HPDE6-E6E7 (cell line): Measurements from ENCODE around the gene HECA.
"Not testable (repeated sequence)": the region's sequence is repeated elsewhere in the genome, so short reads cannot be mapped to it uniquely, and the experiment has no call there.

Experiments
- DNase-seq: peaks from one replicate; pipeline ENCODE4 v3.0.0; 2011; ENCODE audit warnings: missing footprints; ENCODE audit errors: extremely low spot score

The HECA gene

DNA sequence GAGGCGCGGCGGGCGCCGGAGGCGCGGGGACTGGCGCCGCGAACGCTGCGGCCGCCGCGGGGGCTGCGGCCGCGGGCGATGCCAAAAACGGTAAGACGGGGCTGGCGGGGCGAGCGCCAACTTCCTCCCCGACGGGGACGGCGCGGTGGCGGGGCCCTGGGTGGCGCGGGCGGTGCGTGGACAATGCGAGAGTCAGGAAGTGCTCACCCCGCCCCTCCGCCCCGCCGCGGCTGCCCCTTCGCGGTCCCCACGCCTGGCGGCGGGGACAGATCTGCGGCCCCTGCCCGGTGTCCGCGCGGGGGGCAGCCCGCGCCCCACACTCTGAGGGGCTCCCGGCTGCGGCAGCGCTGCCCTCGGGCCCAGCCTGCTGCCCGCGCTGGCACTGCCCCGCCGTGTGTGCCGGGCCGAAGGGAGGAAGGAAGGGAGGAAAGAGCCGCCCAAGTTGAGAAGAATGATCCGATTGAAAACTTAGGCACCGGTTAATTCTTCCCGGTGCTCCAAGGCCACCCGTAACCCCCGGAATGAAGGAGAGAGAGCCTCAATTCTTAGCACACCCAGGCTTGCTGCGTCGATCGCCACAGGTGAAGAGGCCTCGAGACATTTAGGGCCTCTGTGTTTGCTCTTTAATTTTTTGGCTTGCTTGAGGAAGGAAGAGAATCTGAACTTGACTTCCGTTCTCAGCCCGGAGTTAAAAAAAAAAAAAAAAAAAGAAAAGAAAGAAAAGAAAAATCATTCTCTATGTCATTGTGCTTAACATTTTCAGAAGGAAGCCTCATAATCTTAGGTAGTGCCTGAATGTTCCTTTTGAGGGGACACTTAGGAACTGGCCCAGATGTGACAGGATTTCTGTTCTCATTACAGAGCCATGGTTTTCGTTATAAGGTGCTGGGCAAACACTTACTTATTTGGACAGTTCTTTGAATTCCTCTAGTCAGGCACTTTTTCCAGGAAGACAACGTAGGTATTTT, 982 bp downstream of the HECA start:
- DNase-seq = no peak

DNA sequence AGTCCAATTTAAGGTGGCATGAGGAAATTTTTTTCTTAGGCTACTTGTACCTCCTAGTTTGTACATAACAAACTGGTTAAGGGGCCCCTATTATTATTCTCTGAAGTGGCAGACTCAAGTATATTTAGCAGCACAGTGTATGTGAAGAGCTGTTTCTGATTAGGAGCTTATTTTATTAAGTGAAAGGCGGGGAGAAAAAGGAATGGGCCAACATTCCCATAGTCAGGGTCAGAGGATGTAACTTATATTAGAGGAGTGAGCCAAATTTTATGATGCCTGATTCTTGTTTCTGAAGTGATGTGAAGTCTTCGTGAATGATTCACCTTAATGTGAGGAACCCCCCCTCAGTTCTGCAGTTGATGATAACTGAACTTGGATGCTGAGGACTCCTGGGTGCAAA, 2.8 kb downstream of the HECA start:
- no peak for DNase-seq

DNA sequence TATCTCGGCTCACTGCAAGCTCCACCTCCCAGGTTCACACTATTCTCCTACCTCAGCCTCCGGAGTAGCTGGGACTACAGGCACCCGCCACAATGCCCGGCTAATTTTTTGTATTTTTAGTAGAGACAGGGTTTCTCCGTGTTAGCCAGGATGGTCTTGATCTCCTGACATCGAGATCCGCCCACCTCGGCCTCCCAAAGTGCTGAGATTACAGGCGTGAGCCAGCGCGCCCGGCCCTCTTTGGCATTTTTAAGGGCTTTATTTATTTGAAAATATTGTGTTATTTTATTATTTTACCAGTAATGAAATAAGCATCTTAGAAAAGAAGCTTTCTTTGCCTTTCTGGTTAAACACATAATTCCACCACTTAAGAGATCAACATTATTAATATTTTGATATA, 6.0 kb downstream of the HECA start:
- not testable (repeated sequence) for DNase-seq

DNA sequence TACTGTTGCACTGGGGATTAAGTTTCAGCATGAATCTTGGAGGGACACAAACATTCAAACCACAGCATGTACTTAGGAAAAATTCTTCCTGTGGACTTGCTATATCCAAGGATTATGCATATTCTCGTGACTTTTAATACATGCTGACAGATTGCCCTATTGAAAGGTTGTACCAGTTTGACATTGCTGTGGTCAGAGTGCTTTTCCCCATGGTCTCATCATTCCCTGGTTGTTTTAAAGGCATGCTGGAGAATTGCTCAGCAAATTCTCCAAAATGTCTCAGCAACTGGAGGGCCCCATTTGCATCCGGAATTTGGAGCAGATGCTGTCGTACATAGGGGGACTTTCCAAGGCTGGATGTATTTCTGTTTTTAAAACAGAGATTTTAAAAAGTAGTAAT, 7.4 kb downstream of the HECA start:
- no peak for DNase-seq

DNA sequence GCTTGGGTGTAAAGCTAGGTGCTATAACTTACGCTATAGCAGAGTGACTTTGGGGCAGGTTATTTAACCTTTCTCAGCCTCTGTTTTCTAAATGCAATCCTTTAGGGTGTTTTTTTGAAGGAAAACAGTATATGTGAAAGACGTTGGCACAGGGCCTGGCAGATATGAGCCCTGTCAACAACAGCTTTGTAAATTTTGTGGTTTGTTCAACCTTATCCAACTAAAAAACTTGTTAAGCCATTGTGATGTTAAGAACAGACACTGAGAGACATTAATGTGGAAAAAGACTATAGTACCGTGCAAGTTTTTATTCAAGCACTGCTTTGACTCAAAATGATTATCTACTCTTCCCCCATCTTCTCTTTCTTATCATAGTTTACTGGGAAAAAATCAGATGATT, 8.2 kb downstream of the HECA start:
- no peak for DNase-seq

DNA sequence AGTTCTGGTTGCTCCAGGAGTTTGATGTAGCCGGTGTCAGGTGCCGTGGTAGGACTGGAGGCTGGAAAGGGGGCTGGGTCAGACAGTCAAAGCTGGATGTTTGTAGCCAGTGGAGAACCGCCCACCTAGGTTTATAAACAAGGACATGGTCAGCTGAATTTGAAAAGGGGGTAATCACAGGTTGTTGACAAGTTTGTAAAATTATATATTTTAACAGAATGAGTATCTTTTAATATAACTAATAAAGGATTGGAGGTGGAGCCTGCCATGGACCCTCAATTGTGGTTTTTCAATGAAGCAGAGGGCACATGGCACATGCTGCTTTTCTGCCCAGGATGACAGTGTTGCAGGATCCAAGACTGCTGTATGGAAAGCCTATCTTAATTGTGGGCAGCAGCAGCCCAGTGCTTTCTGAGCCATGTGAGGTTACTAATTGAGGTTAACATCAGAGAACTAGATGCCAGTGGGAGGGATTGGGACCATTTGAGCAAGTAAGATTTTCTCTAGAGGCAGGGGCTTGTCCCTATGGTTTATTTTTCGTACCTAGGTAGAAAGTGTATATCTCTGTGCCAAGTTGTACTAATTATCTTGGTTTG, 9.7 kb downstream of the HECA start:
- no peak for DNase-seq

DNA sequence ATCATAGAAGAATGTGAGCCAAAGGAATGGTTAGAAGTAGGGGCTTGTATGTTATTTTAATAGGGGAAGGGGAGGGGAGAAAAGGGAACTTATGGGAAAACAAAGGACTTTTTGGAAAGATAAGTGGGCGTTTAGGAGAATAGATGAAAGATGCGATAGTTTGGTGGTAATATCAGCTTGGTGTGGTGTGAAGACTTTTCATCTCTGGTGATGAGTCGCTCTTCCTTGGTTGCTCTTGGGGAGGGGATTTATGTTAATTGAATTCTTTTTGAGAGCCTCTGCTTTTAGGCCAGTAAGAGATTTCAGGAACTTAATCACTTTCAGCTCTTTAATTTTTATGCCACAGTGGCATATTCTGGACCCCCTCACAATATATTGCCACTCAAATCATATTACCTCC, 10.8 kb downstream of the HECA start:
- DNase-seq = no peak

DNA sequence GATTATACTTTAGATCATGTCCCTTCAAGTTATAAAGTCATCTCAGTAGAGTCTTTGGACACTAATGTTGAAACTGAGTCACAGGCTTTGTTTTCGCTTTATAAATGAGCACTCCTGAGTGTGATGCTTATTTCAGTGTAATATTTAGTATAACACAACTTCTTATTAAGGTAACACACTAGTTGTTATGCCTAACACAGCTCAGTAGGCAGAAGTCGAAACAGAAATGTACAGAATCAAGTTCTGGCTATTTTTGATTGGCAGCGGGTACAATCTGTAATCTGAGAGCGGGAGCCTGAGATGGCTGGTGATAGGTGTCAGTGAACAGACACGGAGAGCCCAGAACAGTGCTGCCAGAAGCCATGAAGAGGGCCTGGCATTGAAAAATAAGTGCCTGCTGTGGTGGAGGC, 11.4 kb downstream of the HECA start:
- DNase-seq = no peak

DNA sequence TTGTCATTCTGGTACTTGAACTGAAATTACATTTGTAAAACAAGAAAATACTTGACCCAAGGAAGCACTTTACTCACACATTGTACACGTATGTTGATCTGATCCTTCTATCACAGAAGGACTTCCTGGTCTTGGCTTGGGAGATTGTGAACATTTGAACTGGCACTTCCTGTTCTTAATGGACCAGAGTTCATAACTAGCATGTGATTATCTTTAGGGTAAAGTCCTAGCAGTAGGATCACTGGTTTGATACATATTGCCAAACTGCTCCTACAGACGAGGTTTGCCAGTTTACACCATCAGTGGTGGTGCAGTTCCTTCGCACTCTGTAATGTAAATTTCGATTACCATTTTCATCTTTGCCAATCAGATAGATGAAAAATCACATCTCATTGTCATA, 12.7 kb downstream of the HECA start:
- DNase-seq = no peak

DNA sequence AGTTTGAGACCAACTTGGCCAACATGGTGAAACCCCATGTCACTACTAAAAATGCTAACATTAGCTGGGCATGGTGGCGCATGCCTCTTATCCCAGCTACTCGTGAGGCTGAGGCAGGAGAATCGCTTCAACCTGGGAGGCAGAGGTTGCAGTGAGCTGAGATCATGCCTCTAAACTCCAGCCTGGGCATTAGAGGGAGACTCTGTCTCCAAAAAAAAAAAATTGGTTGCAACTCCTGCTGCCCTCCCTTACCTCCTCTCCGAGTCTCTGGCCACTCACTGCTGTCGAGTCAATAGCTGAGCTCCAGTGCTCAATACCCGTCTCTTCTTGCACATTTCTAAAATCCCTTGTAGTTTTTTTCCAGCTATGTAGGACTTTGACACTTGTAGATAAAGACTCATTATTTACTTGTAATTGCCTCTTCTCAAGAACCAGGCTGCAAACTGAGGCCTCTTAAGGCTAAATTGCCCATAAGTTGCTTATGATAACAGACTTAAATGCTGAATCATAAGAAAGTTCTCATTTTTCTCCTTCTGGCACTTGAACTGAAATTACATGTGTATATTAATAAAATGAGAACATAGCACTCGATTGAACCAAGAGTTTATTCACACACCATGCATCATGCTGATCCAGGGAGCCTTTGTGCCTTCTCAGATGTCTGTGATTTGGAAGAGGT, 13.8 kb downstream of the HECA start:
- no peak for DNase-seq

DNA sequence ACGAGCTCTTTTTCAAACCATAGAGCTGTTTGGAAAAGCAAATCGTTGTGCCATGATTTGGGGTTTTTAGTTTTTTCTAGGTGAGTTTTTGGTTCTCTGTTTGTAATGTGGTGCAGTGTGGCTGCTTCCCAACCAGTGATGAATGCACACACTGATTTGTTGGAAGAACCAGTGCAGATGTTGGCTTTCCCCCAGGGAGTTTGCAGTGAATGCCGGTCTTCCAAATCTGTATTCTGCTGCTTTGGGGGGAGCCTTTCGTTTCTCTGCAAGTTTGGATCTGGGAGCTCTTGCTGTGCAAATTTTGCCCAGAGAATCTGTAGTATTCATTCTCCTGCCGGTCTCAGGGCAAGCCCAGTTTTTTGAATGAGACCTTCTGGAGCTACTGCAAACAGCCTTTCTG, 14.5 kb downstream of the HECA start:
- no peak for DNase-seq

DNA sequence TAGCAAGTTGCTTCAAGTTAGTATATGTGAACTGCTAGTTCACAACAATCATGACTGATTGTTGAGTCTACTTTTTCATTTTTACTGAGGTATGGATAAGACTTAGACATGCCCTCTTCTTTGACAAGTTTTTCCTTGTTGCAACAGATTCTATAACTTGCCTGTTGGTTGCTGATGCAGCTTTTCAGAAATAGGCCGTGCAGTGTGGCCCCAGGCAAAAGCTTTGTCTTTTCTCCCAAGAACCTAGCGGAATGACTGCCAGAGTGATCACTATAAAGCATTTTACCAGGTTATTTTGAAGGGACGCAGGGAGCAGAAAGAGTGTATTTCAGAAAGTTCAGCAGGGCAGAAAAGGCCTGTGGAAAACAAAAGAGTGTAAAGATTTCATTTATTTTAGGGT, 16.0 kb downstream of the HECA start:
- DNase-seq = no peak

DNA sequence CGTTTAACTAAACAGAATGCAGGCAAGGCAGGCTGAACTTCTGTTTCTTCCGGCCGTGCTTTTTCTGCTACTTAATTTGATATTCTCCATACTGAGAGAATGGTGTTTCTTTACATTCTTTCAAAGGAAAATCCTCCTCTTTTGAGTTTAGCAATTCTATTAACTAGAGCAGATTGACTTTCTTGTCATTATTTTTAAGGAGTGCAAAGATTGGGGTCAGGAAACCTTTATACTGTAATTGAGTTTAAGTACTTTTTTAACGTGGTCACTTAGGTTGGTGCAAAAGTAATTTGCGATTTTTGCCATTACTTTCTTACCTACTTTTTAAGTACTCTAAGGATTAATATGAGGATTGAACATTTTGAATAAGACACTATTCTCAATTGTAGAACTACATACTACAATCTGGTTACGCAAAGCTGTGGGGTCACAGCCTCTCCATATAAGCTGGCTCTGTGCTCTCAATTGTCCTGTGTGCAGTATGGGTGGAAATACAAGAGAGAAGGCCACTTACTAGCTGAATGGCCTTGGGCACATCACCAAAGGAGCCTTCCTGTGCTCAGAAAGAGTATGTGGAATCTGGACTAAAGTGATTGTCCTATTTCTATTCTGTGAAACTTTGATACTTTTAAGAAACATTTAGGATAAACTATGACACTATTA, 16.7 kb downstream of the HECA start:
- no peak for DNase-seq

DNA sequence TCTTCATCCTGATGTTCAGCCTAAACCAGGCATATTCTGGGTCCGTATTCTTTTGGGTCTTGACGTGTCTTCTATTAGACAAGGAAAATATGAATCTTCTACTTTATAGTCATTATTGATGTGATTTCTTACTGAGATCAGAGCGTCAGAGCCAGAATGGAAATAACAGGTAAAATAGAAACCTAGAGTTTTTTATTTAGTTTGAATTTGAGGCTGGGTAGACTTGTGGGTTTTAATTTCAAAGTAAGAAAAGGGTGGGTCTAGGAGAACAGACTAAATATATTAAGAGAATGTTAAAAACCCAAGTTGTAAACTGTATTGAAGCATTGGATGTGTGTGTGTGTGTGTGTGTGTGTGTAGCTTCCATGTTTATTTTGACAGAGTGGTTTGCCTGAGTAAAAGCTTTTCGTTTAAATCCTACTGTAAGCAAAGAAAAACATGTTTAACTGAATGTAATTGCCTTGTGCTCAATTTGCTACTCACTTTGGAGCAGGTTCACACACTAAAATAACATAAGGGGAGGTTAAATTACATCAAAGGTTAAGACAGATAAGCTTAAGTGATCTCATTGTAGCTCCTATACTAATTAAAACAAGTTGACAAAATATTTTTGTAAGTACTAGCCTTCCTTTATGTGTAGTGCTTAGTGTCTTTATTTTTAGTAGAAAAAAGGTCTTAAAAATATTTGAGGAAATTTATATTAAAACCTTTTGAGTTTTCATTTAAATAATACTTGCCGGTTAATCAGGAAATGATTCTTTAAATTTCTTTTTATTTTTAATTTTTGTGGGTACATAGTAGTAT, 17.4 kb downstream of the HECA start:
- no peak for DNase-seq

DNA sequence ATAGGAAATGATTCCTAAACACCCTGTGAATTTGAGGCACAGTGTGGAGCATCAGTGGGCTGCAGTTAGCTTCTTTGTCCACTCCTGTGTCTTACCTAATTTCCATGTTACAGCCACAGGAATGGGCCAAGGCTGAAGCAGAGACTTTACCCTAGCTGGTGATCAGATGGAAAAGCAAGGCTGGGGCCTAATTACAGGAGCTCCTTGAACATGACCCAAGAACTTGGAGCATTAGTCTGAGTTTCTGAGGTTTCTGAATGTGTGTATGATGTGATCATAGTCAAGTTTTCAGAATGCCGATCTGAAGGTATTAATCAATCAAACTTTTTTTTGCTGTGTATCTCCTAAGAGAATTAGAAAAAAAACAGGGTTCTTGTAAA, 18.0 kb downstream of the HECA start:
- DNase-seq = no peak

DNA sequence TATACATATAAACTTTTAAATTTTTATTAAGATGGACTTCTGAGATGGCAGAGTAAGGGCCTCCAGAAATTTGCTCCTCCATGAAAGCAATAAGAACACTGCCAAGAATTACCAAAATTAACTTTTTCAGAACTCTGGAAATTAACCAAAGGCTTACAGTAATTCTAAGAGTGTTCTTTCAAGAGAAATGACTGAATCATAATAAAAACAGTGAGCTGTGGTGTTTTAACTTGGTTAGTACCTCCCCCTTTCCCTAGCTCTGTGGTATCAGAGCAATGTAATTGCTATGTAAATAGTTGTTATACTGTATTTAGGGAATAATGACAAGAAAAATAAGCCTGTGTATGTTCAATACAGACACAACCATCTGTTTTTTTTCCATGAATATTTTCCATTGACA, 19.0 kb downstream of the HECA start:
- DNase-seq = no peak

DNA sequence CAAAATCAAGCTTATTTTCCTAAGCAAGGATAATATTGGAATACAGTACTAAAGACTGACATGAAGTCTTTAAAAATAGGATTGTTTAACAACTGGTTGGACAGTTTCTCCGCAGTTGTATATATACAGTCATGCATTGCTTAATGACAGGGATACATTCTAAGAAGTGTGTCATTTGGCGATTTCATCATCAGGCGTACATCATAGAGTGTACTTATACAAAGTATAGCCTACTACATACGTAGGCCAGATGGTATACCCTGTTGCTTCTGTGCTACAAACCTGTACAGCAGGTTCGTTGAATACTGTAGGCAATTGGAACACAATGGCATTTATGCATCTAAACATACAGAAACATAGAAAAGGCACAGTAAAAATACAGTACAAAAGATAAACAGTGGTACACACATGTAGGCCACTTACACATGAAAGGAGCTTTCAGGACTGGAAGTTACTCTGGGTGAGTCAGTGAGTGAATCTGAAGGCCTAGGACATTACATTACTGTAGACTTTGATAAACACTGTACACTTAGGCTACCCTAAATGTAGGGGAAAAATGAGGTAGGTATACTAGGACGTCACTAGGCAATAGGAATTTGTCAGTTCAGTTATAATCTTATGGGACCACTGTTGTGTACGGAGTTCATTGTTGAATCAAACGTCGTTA, 20.1 kb downstream of the HECA start:
- DNase-seq = no peak

DNA sequence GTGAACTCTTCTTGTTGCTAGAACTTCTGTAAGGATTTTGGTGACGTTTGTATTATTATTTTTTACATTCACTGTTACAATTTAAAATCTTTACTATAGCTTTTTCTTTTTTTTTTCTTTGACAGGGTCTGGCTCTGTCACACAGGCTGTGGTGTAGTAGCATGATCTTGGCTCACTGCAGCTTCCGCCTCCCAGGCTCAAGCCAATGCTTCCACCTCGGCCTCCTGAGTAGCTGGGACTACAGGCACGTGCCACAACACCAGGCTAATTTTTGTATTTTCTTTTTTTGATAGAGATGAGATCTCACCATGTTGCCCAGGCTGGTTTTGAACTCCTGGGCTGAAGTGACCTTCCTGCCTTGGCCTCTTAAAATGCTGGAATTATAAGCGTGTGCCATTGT, 21.2 kb downstream of the HECA start:
- no peak for DNase-seq

DNA sequence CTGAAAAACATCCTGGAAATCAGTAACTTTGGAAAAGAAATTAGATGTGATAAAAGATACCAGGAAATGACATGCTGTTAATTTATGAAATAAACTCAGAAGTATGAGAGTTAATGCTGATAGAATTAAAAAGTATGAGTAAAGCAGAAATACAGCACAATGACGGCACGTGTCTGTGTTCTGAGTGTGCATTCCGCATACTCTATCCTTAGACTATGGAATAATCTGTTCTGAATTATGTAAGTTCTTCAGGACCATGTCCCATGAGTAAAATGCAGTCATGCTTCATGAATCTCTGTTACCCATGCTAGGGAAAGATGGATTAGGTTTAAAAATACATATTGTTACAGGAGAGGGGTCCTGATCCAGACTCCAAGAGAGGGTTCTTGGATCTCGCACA, 21.7 kb downstream of the HECA start:
- no peak for DNase-seq

DNA sequence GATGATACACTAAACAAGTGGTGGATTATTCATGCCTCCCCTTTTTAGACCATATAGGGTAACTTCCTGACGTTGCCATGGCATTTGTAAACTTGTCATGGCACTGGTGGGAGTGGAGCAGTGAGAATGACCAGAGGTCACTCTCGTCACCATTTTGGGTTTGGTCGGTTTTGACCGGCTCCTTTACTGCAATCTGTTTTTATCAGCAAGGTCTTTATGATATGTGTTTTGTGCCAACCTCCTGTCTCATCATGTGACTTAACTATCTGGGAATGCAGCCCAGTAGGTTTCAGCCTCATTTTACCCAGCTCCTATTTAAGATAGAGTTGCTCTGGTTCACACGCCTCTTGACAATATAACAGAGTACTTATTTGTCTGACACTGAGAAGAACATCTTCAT, 22.2 kb downstream of the HECA start:
- DNase-seq = not testable (repeated sequence)

DNA sequence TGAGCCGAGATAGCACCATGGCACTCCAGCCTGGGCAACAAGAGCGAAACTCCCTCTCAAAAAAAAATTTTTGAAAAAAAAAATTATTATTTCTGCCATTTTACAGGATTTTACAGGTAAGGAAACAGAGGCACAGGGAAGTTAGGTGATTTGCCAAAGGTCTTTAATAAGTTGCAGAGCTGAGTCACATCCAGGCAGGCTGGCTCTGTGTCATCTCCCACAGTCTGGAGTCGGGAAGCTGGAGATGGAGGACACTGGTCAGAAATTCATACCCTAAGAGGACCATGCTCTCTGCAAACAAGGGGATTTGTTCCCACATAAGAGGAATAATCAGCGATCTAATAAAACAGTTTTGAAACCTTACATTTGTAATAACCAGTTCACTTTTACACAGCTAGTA, 24.1 kb downstream of the HECA start:
- no peak for DNase-seq
